Chondrocyte (in vitro differentiated cells): Measurements from ENCODE around the gene SSUH2. TPM values are rescaled to one million over a fixed set of nuclear protein-coding genes. Genes with fewer than 3 reads are reported as not detected.

Source experiments
- DNase-seq: peaks from one replicate; pipeline ENCODE4 v3.0.0; 2021; ENCODE audit warnings: mixed read lengths, low spot score
- H3K27ac Mint-ChIP-seq: one replicate; pipeline ENCODE4 v1.8.0; 2021; ENCODE audit warnings: mild to moderate bottlenecking, moderate library complexity, mixed read lengths; ENCODE audit not compliant: unreplicated experiment
- H3K27me3 Mint-ChIP-seq: 2 replicates; pipeline ENCODE4 v1.8.0; 2021; ENCODE audit warnings: low read depth, mixed read lengths
- H3K36me3 Mint-ChIP-seq: 2 replicates; pipeline ENCODE4 v1.8.0; 2021; ENCODE audit warnings: low read depth, mixed read lengths
- H3K4me1 Mint-ChIP-seq: 2 replicates; pipeline ENCODE4 v1.8.0; 2021; ENCODE audit warnings: low read depth, mild to moderate bottlenecking, mixed read lengths
- H3K4me3 Mint-ChIP-seq: one replicate; pipeline ENCODE4 v1.8.0; 2021; ENCODE audit warnings: mild to moderate bottlenecking, moderate library complexity, mixed read lengths; ENCODE audit not compliant: unreplicated experiment
- H3K9me3 Mint-ChIP-seq: 2 replicates; pipeline ENCODE4 v1.8.0; 2021; ENCODE audit warnings: low read depth, mixed read lengths
- total RNA-seq: library from RNA; stranded (reverse); gene quantifications from 3 replicates; pipeline ENCODE4 v1.2.1, GENCODE V29; 2021
- TF ChIP-seq, protein P1 (sequence below): fragments of 200-600 bp; sonication (generic); IDR thresholded peaks from 2 replicates; pipeline ENCODE4 v1.5.0; 2021; ENCODE audit warnings: antibody characterized with exemption, mild to moderate bottlenecking, moderate library complexity

Gene SSUH2
- total RNA-seq, 1 donor from 2014 or later = not detected

DNA sequence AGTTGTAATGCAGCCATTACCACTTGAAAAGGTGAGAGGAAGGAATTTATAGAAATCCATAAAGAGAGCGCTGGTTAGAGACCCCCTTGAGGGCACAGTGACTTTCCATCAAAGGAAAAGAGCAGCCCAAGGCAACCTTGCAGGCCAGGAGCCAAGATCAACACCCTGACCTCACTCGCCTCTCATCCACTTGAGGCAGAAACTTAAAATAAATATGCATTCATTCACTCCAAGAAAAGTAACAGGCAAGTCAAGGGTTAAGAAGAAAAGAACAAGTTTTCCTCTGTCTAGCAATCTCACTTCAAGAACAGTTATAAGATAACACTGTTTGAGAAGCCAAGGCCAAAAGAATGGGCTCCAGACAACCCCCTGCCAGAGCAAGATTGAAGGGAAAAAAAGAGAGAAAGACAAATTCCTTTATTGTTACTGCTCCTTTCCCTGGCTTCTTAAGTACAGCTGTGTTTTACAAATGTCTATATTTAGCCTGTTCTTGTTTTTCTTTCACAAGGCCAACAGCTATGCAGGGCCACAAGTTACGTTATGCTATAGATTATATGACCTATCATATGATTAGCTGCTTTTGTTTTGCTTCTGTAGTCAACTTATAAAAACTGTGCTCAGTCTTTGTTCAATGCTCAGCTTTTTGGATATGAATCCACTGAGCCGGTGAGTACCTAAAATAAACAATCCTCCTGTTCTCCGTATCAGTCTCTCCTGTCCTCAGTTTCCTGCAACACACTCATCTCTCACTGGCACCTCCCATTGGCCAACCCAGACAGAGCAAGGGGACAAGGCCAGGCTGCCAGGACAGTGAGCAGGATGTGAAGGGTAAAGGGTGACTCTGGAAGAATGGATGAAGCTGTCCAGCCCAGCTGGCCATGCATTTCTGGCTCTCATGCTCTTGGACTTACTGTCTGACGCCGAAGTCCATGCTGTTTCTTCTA, 15.8 kb upstream of the SSUH2 start:
- TF ChIP-seq, protein P1, sequence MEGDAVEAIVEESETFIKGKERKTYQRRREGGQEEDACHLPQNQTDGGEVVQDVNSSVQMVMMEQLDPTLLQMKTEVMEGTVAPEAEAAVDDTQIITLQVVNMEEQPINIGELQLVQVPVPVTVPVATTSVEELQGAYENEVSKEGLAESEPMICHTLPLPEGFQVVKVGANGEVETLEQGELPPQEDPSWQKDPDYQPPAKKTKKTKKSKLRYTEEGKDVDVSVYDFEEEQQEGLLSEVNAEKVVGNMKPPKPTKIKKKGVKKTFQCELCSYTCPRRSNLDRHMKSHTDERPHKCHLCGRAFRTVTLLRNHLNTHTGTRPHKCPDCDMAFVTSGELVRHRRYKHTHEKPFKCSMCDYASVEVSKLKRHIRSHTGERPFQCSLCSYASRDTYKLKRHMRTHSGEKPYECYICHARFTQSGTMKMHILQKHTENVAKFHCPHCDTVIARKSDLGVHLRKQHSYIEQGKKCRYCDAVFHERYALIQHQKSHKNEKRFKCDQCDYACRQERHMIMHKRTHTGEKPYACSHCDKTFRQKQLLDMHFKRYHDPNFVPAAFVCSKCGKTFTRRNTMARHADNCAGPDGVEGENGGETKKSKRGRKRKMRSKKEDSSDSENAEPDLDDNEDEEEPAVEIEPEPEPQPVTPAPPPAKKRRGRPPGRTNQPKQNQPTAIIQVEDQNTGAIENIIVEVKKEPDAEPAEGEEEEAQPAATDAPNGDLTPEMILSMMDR = peak; percentile 47

DNA sequence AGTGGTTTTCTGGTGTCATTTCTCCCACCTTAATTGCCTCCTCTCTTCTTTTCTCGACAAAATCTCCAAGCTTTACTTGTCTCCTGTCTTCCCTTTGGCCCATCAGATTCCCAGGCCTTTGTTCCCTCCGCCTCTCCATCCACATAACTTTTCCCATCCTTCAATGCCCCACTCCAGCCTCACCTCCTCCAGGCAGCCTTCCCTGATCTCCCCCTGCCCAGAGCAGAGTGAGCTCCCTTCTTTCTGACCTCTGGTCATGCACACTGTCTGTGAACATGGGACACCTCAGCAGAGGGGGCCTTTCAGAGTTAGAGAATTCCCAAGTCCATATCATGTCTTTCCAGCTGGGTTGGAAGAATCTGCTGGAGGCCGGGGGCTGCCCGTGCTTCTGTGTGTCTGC, 14.6 kb upstream of the SSUH2 start:
- peaks cover 4% of the 10 kb centered on the region for H3K9me3 Mint-ChIP-seq
- DNase-seq = no peak
- H3K4me1 Mint-ChIP-seq = peaks cover 69% of the 10 kb centered on the region
- peak overlapping the region; percentile 94 for H3K27ac Mint-ChIP-seq
- H3K4me3 Mint-ChIP-seq = no peak overlapping the region
- TF ChIP-seq, protein P1 = no peak
- no peaks in the 10 kb centered on the region for H3K27me3 Mint-ChIP-seq
- H3K36me3 Mint-ChIP-seq = peaks cover under 1% of the 10 kb centered on the region

More for the DNA sequence above, 15.8 kb upstream of the SSUH2 start:
- peaks cover 1% of the 10 kb centered on the region for H3K9me3 Mint-ChIP-seq
- H3K36me3 Mint-ChIP-seq = no peaks in the 10 kb centered on the region
- no peak for DNase-seq
- peak overlapping the region; percentile 94 for H3K27ac Mint-ChIP-seq
- H3K4me1 Mint-ChIP-seq = peaks cover 72% of the 10 kb centered on the region
- H3K27me3 Mint-ChIP-seq = no peaks in the 10 kb centered on the region
- peak overlapping the region; percentile 26 for H3K4me3 Mint-ChIP-seq

DNA sequence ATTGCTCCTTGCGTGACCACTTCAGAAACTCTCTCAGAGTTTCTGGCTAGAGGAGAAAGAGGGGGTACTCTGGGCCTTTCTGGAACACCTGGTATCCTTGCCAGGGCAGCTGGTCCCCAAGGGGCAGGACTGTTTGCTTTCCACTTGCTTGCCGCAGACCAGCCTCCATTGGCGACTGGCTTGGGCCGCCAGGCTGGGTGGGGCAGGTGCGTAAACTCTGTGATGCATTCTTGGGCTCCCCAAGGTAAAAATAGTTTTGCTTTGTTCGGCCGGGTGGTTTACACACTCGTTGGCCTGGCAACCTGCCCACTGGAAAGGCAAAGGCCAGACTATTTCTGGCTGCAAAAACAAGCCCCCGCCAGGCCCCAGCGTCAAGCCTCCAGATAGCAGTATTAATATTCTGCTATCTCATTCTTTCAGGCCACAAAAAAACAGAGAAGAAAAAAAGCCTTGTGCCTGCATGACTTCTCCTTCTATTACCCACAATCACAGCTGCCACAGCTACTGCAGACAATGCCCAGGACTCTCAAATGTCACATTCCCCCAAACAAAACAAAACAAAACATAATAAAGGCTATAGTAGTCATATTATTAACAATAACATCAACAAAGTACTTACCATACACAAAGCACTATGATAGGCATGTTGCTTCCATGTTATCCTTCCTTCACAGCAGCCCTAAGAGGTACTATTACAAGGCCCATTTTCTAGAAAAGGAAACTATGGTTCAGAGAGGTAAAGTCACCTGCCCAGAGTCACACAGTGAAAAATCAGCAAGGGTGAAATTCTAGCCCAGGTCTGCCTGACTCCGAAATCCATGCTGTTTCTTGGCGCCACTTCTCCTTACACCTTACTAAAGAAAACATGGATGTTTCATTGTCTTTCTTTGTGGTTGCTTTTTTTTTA, 14.0 kb upstream of the SSUH2 start:
- Mint-ChIP-seq H3K27ac (peak overlapping the region; percentile 94), H3K27me3 (no peaks in the 10 kb centered on the region), H3K4me1 (peaks cover 74% of the 10 kb centered on the region), H3K9me3 (peaks cover 8% of the 10 kb centered on the region), H3K36me3 (peaks cover 2% of the 10 kb centered on the region), H3K4me3 (peak overlapping the region; percentile 34)
- DNase-seq = no peak
- TF ChIP-seq, protein P1 = no peak

DNA sequence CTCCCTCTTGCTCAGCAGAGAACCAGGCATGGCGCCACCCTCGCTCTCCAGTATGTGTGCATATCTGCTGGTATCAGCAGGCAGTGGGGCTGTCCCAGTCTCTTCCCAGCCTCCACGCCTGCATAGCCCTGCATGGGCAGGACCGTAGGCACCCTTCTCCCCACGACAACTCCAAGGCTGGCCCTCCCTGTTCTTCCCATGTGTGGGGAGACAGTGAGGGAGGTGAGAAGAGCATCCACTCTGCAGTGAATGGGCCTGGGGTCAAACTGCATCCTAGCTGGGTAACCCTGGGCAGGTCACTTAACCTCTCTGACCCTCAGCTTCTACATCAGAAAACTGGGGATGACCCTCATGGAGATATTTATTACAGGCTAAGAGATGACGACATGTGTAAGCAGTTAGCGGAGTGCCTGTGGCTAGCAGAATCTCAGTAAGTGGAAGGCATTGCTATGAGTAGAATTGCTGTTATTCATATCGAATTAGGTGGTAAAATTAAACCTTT, 13.3 kb upstream of the SSUH2 start:
- DNase-seq = no peak
- TF ChIP-seq, protein P1 = no peak

DNA sequence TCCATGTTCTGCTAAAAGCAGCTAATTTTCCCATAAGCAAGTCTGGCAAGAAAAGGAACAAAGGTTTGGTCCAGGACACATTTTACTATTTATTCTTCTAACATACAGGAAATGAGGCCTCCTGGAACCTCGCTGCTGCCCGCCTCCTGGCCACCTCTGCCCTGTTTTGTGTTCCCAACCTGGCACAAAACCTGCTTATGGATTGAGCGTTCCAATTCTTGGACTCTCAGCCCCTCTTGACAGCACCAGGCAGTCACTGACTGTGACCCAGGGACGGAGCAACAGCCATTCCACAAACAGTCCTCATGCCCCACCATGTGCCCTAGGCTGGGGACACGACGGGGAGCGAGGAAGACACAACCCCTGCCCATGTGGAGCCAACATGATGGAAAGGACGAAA, 11.6 kb upstream of the SSUH2 start:
- H3K4me1 Mint-ChIP-seq = peaks cover 67% of the 10 kb centered on the region
- H3K27ac Mint-ChIP-seq = peak overlapping the region; percentile 80
- no peak for DNase-seq
- TF ChIP-seq, protein P1 = no peak
- peaks cover 2% of the 10 kb centered on the region for H3K36me3 Mint-ChIP-seq
- peaks cover 8% of the 10 kb centered on the region for H3K9me3 Mint-ChIP-seq
- no peak overlapping the region for H3K4me3 Mint-ChIP-seq
- H3K27me3 Mint-ChIP-seq = peaks cover 5% of the 10 kb centered on the region

More for the DNA sequence above, 13.3 kb upstream of the SSUH2 start:
- Mint-ChIP-seq H3K36me3 (peaks cover 2% of the 10 kb centered on the region), H3K4me1 (peaks cover 72% of the 10 kb centered on the region), H3K4me3 (no peak overlapping the region), H3K27ac (peak overlapping the region; percentile 94), H3K9me3 (peaks cover 8% of the 10 kb centered on the region), H3K27me3 (no peaks in the 10 kb centered on the region)
